A549 treated with Hydrocortisone at 1 μM for 4 hours (cell line): ENCODE data around the gene UBE3B. TPM values are rescaled to one million over a fixed set of nuclear protein-coding genes. Genes with fewer than 3 reads are reported as not detected.

ENCODE experiments used
- total RNA-seq: library from RNA; stranded (reverse); fragments of 200-300 nt; extraction: Qiagen RNA extraction; gene quantifications from 5 replicates; pipeline ENCODE4 v1.2.3, GENCODE V29; 2022

The UBE3B gene, protein sequence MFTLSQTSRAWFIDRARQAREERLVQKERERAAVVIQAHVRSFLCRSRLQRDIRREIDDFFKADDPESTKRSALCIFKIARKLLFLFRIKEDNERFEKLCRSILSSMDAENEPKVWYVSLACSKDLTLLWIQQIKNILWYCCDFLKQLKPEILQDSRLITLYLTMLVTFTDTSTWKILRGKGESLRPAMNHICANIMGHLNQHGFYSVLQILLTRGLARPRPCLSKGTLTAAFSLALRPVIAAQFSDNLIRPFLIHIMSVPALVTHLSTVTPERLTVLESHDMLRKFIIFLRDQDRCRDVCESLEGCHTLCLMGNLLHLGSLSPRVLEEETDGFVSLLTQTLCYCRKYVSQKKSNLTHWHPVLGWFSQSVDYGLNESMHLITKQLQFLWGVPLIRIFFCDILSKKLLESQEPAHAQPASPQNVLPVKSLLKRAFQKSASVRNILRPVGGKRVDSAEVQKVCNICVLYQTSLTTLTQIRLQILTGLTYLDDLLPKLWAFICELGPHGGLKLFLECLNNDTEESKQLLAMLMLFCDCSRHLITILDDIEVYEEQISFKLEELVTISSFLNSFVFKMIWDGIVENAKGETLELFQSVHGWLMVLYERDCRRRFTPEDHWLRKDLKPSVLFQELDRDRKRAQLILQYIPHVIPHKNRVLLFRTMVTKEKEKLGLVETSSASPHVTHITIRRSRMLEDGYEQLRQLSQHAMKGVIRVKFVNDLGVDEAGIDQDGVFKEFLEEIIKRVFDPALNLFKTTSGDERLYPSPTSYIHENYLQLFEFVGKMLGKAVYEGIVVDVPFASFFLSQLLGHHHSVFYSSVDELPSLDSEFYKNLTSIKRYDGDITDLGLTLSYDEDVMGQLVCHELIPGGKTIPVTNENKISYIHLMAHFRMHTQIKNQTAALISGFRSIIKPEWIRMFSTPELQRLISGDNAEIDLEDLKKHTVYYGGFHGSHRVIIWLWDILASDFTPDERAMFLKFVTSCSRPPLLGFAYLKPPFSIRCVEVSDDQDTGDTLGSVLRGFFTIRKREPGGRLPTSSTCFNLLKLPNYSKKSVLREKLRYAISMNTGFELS
- 12.8 to 16.7 TPM (median 14.0 TPM) in 5 replicates for total RNA-seq

DNA sequence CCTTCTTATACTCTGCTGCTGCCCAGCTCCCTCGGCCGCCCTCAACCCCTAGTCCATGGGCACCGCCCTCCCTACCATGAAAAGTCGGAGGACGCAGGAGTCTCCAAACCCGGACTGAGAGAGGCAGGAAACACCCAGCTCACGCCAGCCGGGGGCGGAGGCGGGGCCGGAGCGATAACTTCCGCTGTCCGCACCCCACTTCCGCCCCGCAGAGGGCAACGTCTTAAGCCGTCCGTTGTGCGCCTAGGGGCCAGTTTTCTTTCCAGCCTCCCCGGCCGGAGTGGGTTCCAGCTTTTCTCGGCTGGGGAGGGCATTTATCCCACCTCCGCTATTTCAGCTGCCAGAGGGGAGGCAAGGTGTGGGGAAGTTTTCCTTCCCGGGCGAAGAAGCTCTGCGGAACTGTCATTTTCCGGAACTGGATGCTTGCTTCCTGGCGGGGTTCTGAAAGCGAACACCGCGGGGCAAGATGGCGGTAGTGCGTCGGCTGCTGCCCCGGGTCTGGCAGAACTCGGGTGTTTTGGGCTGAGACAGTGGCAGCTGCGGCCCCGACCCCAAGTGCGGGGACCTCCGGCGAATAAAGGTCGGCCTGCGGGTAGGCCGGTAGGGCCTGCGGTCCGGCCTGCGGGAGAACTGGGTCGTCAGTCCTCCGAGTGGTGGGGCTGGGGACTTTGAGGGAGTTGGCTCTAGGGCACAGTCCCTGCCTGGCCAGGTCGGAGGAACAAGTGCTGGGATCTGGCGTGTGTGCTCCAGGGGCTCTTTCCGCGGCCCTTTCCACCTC lies at the start of gene UBE3B, which contains the start of gene KCTD10:
UBE3B (plus strand) TSS at position 450 of the 778 bp plus-strand sequence. CDS start 5,918 bp downstream, outside the sequence.
KCTD10 (minus strand) TSS at position 116 of the 778 bp plus-strand sequence; CDS start at position 78, 38 bp downstream.

DNA sequence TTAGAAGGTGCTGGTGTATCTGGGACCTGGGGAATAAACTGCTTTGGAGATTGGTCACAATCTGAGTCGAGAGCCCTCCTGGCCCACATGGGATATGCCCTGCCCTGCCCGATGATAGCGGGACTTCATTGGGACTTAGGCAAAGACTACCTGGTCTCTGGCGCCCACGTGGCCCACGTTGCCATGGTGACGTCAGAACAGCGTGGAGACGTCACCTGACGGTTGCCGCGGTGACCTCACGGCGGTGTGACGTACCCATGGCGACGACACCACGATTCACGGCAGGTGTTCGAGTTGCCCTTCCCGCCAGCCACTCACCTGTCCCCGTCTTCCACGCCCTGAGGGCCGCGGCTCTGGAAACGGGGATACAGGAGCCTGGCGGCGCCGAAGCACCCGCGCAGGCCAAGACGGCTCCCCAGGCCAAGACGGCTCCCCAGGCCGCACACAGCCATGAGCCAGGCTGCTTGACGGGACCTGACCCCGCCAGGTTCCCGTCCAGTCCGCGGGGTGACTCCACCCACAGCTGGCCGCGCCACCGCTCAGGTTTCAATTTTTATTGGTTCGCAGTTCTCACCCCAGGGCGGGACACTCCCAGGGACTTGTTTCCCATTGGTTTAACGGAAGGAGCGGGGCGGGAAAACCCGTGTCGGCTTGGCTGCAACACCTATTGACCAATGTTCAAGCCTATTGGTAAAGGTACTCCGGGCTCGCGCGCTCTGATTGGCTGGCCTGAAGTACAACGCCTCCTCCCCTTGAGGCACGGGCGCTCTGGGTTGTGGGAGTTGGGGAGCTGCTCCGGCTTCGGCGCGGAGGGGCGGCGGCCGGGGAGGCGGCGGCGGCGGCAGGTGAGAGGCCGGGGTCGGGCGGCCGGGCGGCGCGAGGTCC lies 95.8 kb downstream of the UBE3B start, which contains the start of the genes MMAB and MVK:
MMAB (minus strand) TSS at position 476 of the 885 bp plus-strand sequence; CDS start at position 452, 24 bp downstream.
MVK (plus strand) TSS at position 766 of the 885 bp plus-strand sequence. CDS start 1,029 bp downstream, outside the sequence.

Other genes with a start within 250 kb of the UBE3B start
- gene FOXN4, start 168.3 kb upstream of the UBE3B start, total RNA-seq, result 0.03 to 0.08 TPM (median 0.03 TPM) in 3 of 5 replicates, not detected in the others
- gene MYO1H, start 129.7 kb upstream of the UBE3B start, total RNA-seq, result not detected in 5 replicates
- gene KCTD10, start 334 bp upstream of the UBE3B start, total RNA-seq, result 42.4 to 67.0 TPM (median 45.1 TPM) in 5 replicates
- gene MMAB, start 95.9 kb downstream of the UBE3B start, total RNA-seq, result 25.2 to 30.6 TPM (median 26.8 TPM) in 5 replicates
- 6.4 to 8.9 TPM (median 8.4 TPM) in 5 replicates for gene MVK, start 96.2 kb downstream of the UBE3B start, total RNA-seq
- 3.4 to 5.7 TPM (median 4.7 TPM) in 5 replicates for gene FAM222A, start 236.2 kb downstream of the UBE3B start, total RNA-seq